HEK293 (cell line): ENCODE results near the gene CALCOCO1.

Source experiments
- CTCF ChIA-PET: fragments of 350-600 bp; formaldehyde crosslinking; extraction: SDS; loops from one replicate; lab custom pipeline; 2021; ENCODE audit warnings: antibody characterized with exemption; lab: Yijun Ruan, JAX
- POLR2A ChIA-PET: fragments of 300-600 bp; formaldehyde crosslinking; extraction: SDS; loops from one replicate; lab custom pipeline; 2020; ENCODE audit warnings: antibody characterized with exemption, inconsistent platforms; lab: Yijun Ruan, JAX
- H3K27ac ChIP-seq: fragments of 200-500 bp; sonication (Bioruptor generic); 2 replicates; pipeline ENCODE4 v1.5.1; 2014; ENCODE audit warnings: low read depth, low read length, control low read depth, inconsistent platforms; ENCODE audit errors: extremely low read depth
- H3K36me3 ChIP-seq, 2 experiments: fragments of 200-500 bp in 1 of 2; sonication (Bioruptor generic) in 1 of 2; 1 replicate in 1 of 2; 2 replicates in 1 of 2; pipeline ENCODE4 v1.5.1; 2014 to 2017; ENCODE audit warnings: inconsistent platforms in 2 of 2, low read length in 2 of 2; ENCODE audit not compliant: control insufficient read depth in 2 of 2, insufficient read depth in 1 of 2
- H3K4me1 ChIP-seq: fragments of 200-500 bp; sonication (Bioruptor generic); 2 replicates; pipeline ENCODE4 v1.5.1; 2014; ENCODE audit warnings: mild to moderate bottlenecking, low read length, inconsistent platforms; ENCODE audit not compliant: control insufficient read depth, insufficient read depth
- H3K4me3 ChIP-seq: 2 replicates; pipeline ENCODE4 v1.5.1; 2011; ENCODE audit warnings: low read depth, mild to moderate bottlenecking, control low read depth, low read length, moderate library complexity
- H3K9me3 ChIP-seq: fragments of 200-500 bp; sonication (Bioruptor generic); 2 replicates; pipeline ENCODE4 v1.5.1; 2014; ENCODE audit warnings: low read depth, low read length, inconsistent platforms; ENCODE audit not compliant: control insufficient read depth, insufficient read depth
- GLIS2 ChIP-seq: fragments of 450-650 bp; formaldehyde crosslinking; IDR thresholded peaks from 2 replicates; pipeline ENCODE4 v1.5.1; 2016; ENCODE audit warnings: missing biosample characterization, missing genetic modification characterization
- REST ChIP-seq: fragments of 450-650 bp; formaldehyde crosslinking; IDR thresholded peaks from 2 replicates; pipeline ENCODE4 v1.5.1; 2016; ENCODE audit warnings: missing biosample characterization, missing genetic modification characterization
- SALL2 ChIP-seq: fragments of 450-650 bp; formaldehyde crosslinking; IDR thresholded peaks from 2 replicates; pipeline ENCODE4 v1.5.0; 2017; ENCODE audit warnings: missing biosample characterization, mild to moderate bottlenecking, missing genetic modification characterization, borderline replicate concordance
- SCRT1 ChIP-seq: fragments of 450-650 bp; formaldehyde crosslinking; IDR thresholded peaks from 2 replicates; pipeline ENCODE4 v1.5.1; 2016; ENCODE audit warnings: missing biosample characterization, missing genetic modification characterization, borderline replicate concordance
- SP2 ChIP-seq: fragments of 450-650 bp; formaldehyde crosslinking; IDR thresholded peaks from 2 replicates; pipeline ENCODE4 v1.5.1; 2016; ENCODE audit warnings: missing biosample characterization, missing genetic modification characterization
- ZNF302 ChIP-seq: fragments of 450-650 bp; formaldehyde crosslinking; IDR thresholded peaks from 2 replicates; pipeline ENCODE4 v1.5.1; 2016; ENCODE audit warnings: missing biosample characterization, missing genetic modification characterization, low read depth
- ZNF513 ChIP-seq: fragments of 450-650 bp; IDR thresholded peaks from 2 replicates; pipeline ENCODE4 v1.5.1; 2018; ENCODE audit warnings: missing biosample characterization, missing genetic modification characterization
- ZNF561 ChIP-seq: fragments of 450-650 bp; IDR thresholded peaks from 2 replicates; pipeline ENCODE4 v1.5.1; 2018; ENCODE audit warnings: missing biosample characterization, missing genetic modification characterization, borderline replicate concordance
- ZNF580 ChIP-seq: fragments of 450-650 bp; formaldehyde crosslinking; IDR thresholded peaks from 2 replicates; pipeline ENCODE4 v1.5.1; 2016; ENCODE audit warnings: missing biosample characterization, missing genetic modification characterization
- ZNF692 ChIP-seq: fragments of 450-650 bp; formaldehyde crosslinking; IDR thresholded peaks from 2 replicates; pipeline ENCODE4 v1.5.1; 2016; ENCODE audit warnings: missing biosample characterization, missing genetic modification characterization

CALCOCO1 gene

GRCh38 chr12:53749986-53750811 lies 22.9 kb upstream of the CALCOCO1 start (continued):
- TF ChIP-seq SCRT1 (tag by site-specific recombination) (peak; percentile 86), ZNF302 (no peak), ZNF692 (tag by site-specific recombination) (no peak)

GRCh38 chr12:53748072-53748840 lies 21.0 kb upstream of the CALCOCO1 start:
- H3K4me1 ChIP-seq, result peaks cover 4% of the 10 kb centered on the region
- TF ChIP-seq ZNF561 (tag by site-specific recombination) (no peak), REST (tag by site-specific recombination) (peak; percentile 71)
- H3K36me3 ChIP-seq, result no peaks in the 10 kb centered on the region
- no peak overlapping the region for H3K4me3 ChIP-seq
- ChIA-PET CTCF (interaction anchor here (0.6 to 12.6 kb wide), 13 partner anchors 9 to 453 kb away, joined by 3 to 915 read pairs (median 11); partner anchors contain the start of genes CALCOCO1 and HOXC13), POLR2A (no interaction called here)
- H3K27ac ChIP-seq, result no peak overlapping the region
- no peaks in the 10 kb centered on the region for H3K9me3 ChIP-seq

- no peak overlapping the region for H3K4me3 ChIP-seq
- CTCF ChIA-PET, result interaction anchor here (0.6 to 12.6 kb wide), 35 partner anchors 10 to 500 kb away, joined by 3 to 915 read pairs (median 5); partner anchors contain the start of genes ATP5MC2, CALCOCO1, HOXC10 and HOXC13
- POLR2A ChIA-PET, result interaction anchor here (0.6 to 1.9 kb wide), 4 partner anchors 11 to 276 kb away, joined by 3 to 6 read pairs (median 4); partner anchors contain the start of genes CALCOCO1 and HOXC13
- no peaks in the 10 kb centered on the region for H3K36me3 ChIP-seq
- no peaks in the 10 kb centered on the region for H3K9me3 ChIP-seq
- H3K27ac ChIP-seq, result no peak overlapping the region
- peak; percentile 42; the same call in 1 of the 2 replicates for TF ChIP-seq ZNF513 (tag by site-specific recombination)
- TF ChIP-seq ZNF580 (tag by site-specific recombination), result no peak
- peak; percentile 31 for TF ChIP-seq SP2 (tag by site-specific recombination)
- TF ChIP-seq SALL2 (tag by site-specific recombination), result no peak
- 0 out of 2 replicates have a peak, but pooled peaks have one; percentile 18 for TF ChIP-seq GLIS2 (tag by site-specific recombination)
- TF ChIP-seq, all 188 proteins: peak for 3
- H3K4me1 ChIP-seq, result peaks cover 4% of the 10 kb centered on the region
Measured at GRCh38 chr12:53747095-53747494, 19.8 kb upstream of the CALCOCO1 start.
